ENCODE data around the gene GHR. TPM values are rescaled to one million over a fixed set of nuclear protein-coding genes. Genes with fewer than 3 reads are reported as not detected.

Gene GHR
- total and polyA plus RNA-seq, 10 of the 15 experiments (the other 5 are each of a cell fraction or from before 2014, with no cell fraction given): 0.23 to 10.2 (median 0.48) TPM

- no peak for TF ChIP-seq KLF5 (IDR thresholded peaks at IDR 0.05; ENCODE audit: partially characterized antibody)
- TF ChIP-seq NFYB (IDR thresholded peaks at IDR 0.05; ENCODE audit: insufficient read depth, low read depth, low read length): no peak
- TF ChIP-seq ZNF24 (IDR thresholded peaks at IDR 0.05): no peak
- TF ChIP-seq SKIL (IDR thresholded peaks at IDR 0.05; ENCODE audit: low read depth, poor library complexity, severe bottlenecking): no peak
- TF ChIP-seq BRCA1 (IDR thresholded peaks at IDR 0.05; ENCODE audit: low read depth, low read length): no peak
- TF ChIP-seq TCF7 (IDR thresholded peaks at IDR 0.05; ENCODE audit: borderline replicate concordance): no peak
These were observed 146.8 kb downstream of the GHR start (continued) for GRCh38 chr5:42569953-42570548.

- 22% methylated on average over 8 of the region's 8 CpGs for WGBS (ENCODE audit: insufficient coverage, insufficient replicate concordance, low lambda C conversion rate, missing lambda C conversion rate)
- no TSS peak for BruUV-seq (replicated peaks)
- no peak for DNase-seq (ENCODE audit: low read depth, low spot score)
- SMC1A ChIA-PET (ENCODE audit: uncharacterized antibody, unreplicated experiment): interaction anchor here (1.0 to 1.2 kb wide), 3 partner anchors 10 to 25 kb away, joined by 3 read pairs; no protein-coding TSS in a partner anchor
- Histone ChIP-seq H3K36me3 (ENCODE audit: control insufficient read depth in 2 of 2, insufficient read depth in 2 of 2, low read length in 1 of 2) (no peaks in the 10 kb centered on the region), H3K4me1 (ENCODE audit: control insufficient read depth, insufficient read depth, low read length) (no peaks in the 10 kb centered on the region), H4K20me1 (ENCODE audit: control insufficient read depth, insufficient read depth) (no peaks in the 10 kb centered on the region), H3K4me2 (ENCODE audit: control insufficient read depth, insufficient read depth) (no peak overlapping the region), H3K27me3 (replicated peaks in 1 of 2; ENCODE audit: control insufficient read depth in 2 of 2, insufficient read depth in 2 of 2, low read length in 1 of 2) (no peaks in the 10 kb centered on the region), H3K9ac (ENCODE audit: control insufficient read depth, insufficient read depth, low read length) (no peak overlapping the region), H3K9me3 (replicated peaks; ENCODE audit: control insufficient read depth, insufficient read depth, low read length) (no peaks in the 10 kb centered on the region), H2AFZ (ENCODE audit: control insufficient read depth, low read depth, low read length) (no peak overlapping the region), H3K79me2 (ENCODE audit: control insufficient read depth, insufficient read depth, low read length) (no peaks in the 10 kb centered on the region), H3K27ac (ENCODE audit: control insufficient read depth, insufficient read depth) (no peak overlapping the region), H3K4me3 (no peak overlapping the region)
- CTCF ChIA-PET: interaction anchor here (1.4 kb wide), 1 partner anchor 11 kb away, joined by 4 read pairs; no protein-coding TSS in a partner anchor
- RAD21 ChIA-PET (ENCODE audit: unreplicated experiment): no interaction called here
- POLR2A ChIA-PET: no interaction called here
- no peak for FAIRE-seq
- in situ Hi-C loops (cut with MboI): no loop called here
- no peak for ATAC-seq
- intact Hi-C loops (cut with micrococcal nuclease; ENCODE audit: unreplicated experiment): no loop called here
- TF ChIP-seq PAX8 (IDR thresholded peaks at IDR 0.05): no peak
- no peak for TF ChIP-seq KAT2A (conservative IDR thresholded peaks at IDR 0.05; ENCODE audit: control insufficient read depth, low read depth, low read length)
- no peak for TF ChIP-seq EZH2 (IDR thresholded peaks at IDR 0.05; ENCODE audit: borderline replicate concordance, control insufficient read depth, low read depth, low read length)
- TF ChIP-seq WRNIP1 (IDR thresholded peaks at IDR 0.05; ENCODE audit: borderline replicate concordance, low read depth, low read length): no peak
- no peak for TF ChIP-seq FOXM1 (IDR thresholded peaks at IDR 0.05; ENCODE audit: low read depth, low read length)
- no peak for TF ChIP-seq KDM1A (IDR thresholded peaks at IDR 0.05; ENCODE audit: borderline replicate concordance)
- no peak for TF ChIP-seq E2F8 (IDR thresholded peaks at IDR 0.05; ENCODE audit: low read depth, partially characterized antibody)
These were observed 148.0 kb downstream of the GHR start for GRCh38 chr5:42570966-42571960.

All from GM12878 (cell line).